ENCODE measurements around the gene DNAJB13.

GRCh38 chr11:73980001-73980961 is 29.5 kb downstream of the DNAJB13 start:
- TF ChIP-seq CTCF (IDR thresholded peaks at IDR 0.05): no peak
- TF ChIP-seq POLR2A (IDR thresholded peaks at IDR 0.05): no peak
- no peak for TF ChIP-seq EP300 (IDR thresholded peaks at IDR 0.05)
- no peak for TF ChIP-seq POLR2AphosphoS5 (IDR thresholded peaks at IDR 0.05)

All from gastroesophageal sphincter (tissue), 3 donors.